DOHH2 (cell line): ENCODE results near the gene EHD4.

ENCODE experiments used
- H3F3A ChIP-seq: fragments of 200-600 bp; sonication (generic), shearing (Covaris generic); 2 replicates; pipeline ENCODE4 v1.6.0; 2016; ENCODE audit warnings: antibody characterized with exemption, mild to moderate bottlenecking; ENCODE audit not compliant: control insufficient read depth, insufficient read depth
- H3K27ac ChIP-seq: fragments of 200-600 bp; sonication (generic); 2 replicates; pipeline ENCODE4 v1.5.1; 2014; ENCODE audit warnings: low read depth, mild to moderate bottlenecking, low read length, moderate library complexity
- H3K27me3 ChIP-seq: fragments of 200-600 bp; sonication (generic); 2 replicates; pipeline ENCODE4 v1.6.1; 2014; ENCODE audit warnings: mild to moderate bottlenecking, low read length, mixed read lengths; ENCODE audit not compliant: control insufficient read depth
- H3K36me3 ChIP-seq: fragments of 200-600 bp; sonication (generic); 2 replicates; pipeline ENCODE4 v1.6.1; 2014; ENCODE audit warnings: mild to moderate bottlenecking, low read length, moderate library complexity, mixed read lengths; ENCODE audit not compliant: control insufficient read depth
- H3K4me1 ChIP-seq: fragments of 200-600 bp; sonication (generic); 2 replicates; pipeline ENCODE4 v1.6.1; 2014; ENCODE audit warnings: mild to moderate bottlenecking, low read length, mixed read lengths; ENCODE audit not compliant: control insufficient read depth
- H3K4me2 ChIP-seq: fragments of 200-600 bp; sonication (generic); 2 replicates; pipeline ENCODE4 v1.6.0; 2014; ENCODE audit warnings: mild to moderate bottlenecking, low read length, moderate library complexity
- H3K4me3 ChIP-seq: fragments of 200-600 bp; sonication (generic); 2 replicates; pipeline ENCODE4 v1.5.1; 2014; ENCODE audit warnings: mild to moderate bottlenecking, low read length, mixed read lengths
- H3K79me2 ChIP-seq: fragments of 200-600 bp; sonication (generic); 2 replicates; pipeline ENCODE4 v1.6.1; 2014; ENCODE audit warnings: mild to moderate bottlenecking, low read length, mixed read lengths; ENCODE audit not compliant: control insufficient read depth
- H3K9me2 ChIP-seq: fragments of 200-600 bp; sonication (generic); replicated peaks from 2 replicates; pipeline ENCODE4 v1.6.1; 2014; ENCODE audit warnings: mild to moderate bottlenecking, low read length, mixed read lengths; ENCODE audit not compliant: control insufficient read depth
- H3K9me3 ChIP-seq: fragments of 200-600 bp; sonication (generic); 2 replicates; pipeline ENCODE4 v1.6.1; 2014; ENCODE audit warnings: antibody characterized with exemption, low read length, mixed read lengths; ENCODE audit not compliant: control insufficient read depth, insufficient read depth
- H4K20me1 ChIP-seq: fragments of 200-600 bp; sonication (generic); 2 replicates; pipeline ENCODE4 v1.6.0; 2014; ENCODE audit warnings: low read depth, mild to moderate bottlenecking, antibody characterized with exemption, low read length, moderate library complexity; ENCODE audit not compliant: control insufficient read depth, insufficient read depth
- CTCF ChIP-seq: fragments of 200-600 bp; sonication (generic); IDR thresholded peaks from one replicate; pipeline ENCODE4 v1.5.1; 2014; ENCODE audit warnings: antibody characterized with exemption, mild to moderate bottlenecking, low read depth, low read length; ENCODE audit not compliant: poor library complexity, severe bottlenecking
- EZH2phosphoT487 ChIP-seq: fragments of 200-600 bp; sonication (generic); IDR thresholded peaks from 2 replicates; pipeline ENCODE4 v1.6.1; 2017; ENCODE audit warnings: borderline replicate concordance, mild to moderate bottlenecking, antibody characterized with exemption, low read length, moderate library complexity, mixed read lengths

Gene EHD4

GRCh38 chr15:41983221-41983620 is 10.9 kb upstream of the EHD4 start:
- Histone ChIP-seq H3K4me3 (no peak overlapping the region), H3K9me2 (no peaks in the 10 kb centered on the region), H3K36me3 (no peaks in the 10 kb centered on the region), H3F3A (no peaks in the 10 kb centered on the region), H4K20me1 (no peaks in the 10 kb centered on the region), H3K4me1 (no peaks in the 10 kb centered on the region), H3K4me2 (no peak overlapping the region), H3K79me2 (no peaks in the 10 kb centered on the region), H3K27ac (no peak overlapping the region), H3K27me3 (peaks cover 24% of the 10 kb centered on the region), H3K9me3 (no peaks in the 10 kb centered on the region)
- no peak for TF ChIP-seq EZH2phosphoT487

- Histone ChIP-seq H3K9me3 (no peaks in the 10 kb centered on the region), H3F3A (no peaks in the 10 kb centered on the region), H3K4me2 (no peak overlapping the region), H3K27me3 (peaks cover 24% of the 10 kb centered on the region), H4K20me1 (no peaks in the 10 kb centered on the region), H3K9me2 (no peaks in the 10 kb centered on the region), H3K4me3 (no peak overlapping the region), H3K36me3 (no peaks in the 10 kb centered on the region), H3K4me1 (no peaks in the 10 kb centered on the region), H3K79me2 (no peaks in the 10 kb centered on the region), H3K27ac (no peak overlapping the region)
- TF ChIP-seq EZH2phosphoT487 (no peak), CTCF (no peak)
Measured at GRCh38 chr15:41982133-41982930, 10.0 kb upstream of the EHD4 start.

- TF ChIP-seq CTCF: no peak
- TF ChIP-seq EZH2phosphoT487: no peak
Measured at GRCh38 chr15:41981371-41982132, 9.2 kb upstream of the EHD4 start.

More at GRCh38 chr15:41981371-41982132, 9.2 kb upstream of the EHD4 start:
- Histone ChIP-seq H4K20me1 (no peaks in the 10 kb centered on the region), H3K79me2 (no peaks in the 10 kb centered on the region), H3K27ac (no peak overlapping the region), H3K9me3 (no peaks in the 10 kb centered on the region), H3K4me1 (peaks cover under 1% of the 10 kb centered on the region; the same call in 1 of the 2 replicates), H3K4me3 (no peak overlapping the region), H3K36me3 (no peaks in the 10 kb centered on the region), H3F3A (no peaks in the 10 kb centered on the region), H3K9me2 (no peaks in the 10 kb centered on the region), H3K4me2 (no peak overlapping the region), H3K27me3 (peaks cover 26% of the 10 kb centered on the region)
